M059J (cell line): ENCODE measurements around the gene WBP1. TPM values are rescaled to one million over a fixed set of nuclear protein-coding genes. Genes with fewer than 3 reads are reported as not detected.

Source experiments
- DNase-seq: peaks from one replicate; pipeline ENCODE4 v3.0.0-alpha.2; 2012; ENCODE audit warnings: low read depth
- total RNA-seq: library from RNA; depleted of rRNA; stranded (reverse); fragments of >200 nt; shearing (Covaris generic); gene quantifications from 2 replicates; pipeline ENCODE4 v1.2.3, GENCODE V29; 2014; rRNA removed

WBP1 gene
- total RNA-seq, 1 experiment from 2014 or later = 55.7 TPM

DNA sequence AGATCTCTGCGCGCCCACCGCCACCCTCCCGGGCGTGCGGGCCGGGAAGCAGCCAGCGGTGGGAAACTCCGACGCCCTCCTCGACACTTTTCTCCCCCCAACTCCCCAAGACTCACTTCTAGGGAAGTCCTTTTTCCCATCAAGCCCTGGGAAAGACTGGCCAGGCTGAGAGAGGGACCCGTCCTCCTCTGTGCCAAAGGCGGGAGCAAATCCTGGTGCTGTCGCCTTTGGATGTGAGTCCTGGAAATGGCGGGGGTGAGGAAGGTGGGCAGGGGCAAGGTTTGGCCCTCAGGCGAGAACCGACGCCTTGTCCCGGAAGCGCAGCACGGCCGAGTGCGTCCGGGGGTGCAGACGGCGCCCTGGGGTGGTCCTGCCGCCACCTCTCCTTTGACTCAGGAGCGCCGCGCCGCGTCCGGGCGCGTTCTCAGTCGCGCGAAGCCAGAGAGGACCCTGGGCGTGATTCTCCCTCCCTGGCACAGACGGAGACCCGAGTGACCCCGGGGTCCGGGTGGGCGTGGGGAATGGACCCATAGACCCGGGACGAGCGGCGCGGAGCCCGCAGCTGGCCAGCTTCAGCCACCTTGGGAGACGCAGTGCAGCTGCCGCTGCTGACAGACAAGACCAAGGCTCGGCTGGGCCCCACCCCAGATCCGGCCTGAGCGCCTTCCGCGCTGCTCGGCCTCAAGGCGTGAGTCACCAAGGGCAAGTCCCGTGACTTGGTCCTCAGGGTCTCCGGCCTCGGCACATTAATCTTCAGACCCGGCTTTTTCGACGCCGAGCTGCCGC lies 44.7 kb downstream of the WBP1 start:
- DNase-seq = peak; percentile 73

DNA sequence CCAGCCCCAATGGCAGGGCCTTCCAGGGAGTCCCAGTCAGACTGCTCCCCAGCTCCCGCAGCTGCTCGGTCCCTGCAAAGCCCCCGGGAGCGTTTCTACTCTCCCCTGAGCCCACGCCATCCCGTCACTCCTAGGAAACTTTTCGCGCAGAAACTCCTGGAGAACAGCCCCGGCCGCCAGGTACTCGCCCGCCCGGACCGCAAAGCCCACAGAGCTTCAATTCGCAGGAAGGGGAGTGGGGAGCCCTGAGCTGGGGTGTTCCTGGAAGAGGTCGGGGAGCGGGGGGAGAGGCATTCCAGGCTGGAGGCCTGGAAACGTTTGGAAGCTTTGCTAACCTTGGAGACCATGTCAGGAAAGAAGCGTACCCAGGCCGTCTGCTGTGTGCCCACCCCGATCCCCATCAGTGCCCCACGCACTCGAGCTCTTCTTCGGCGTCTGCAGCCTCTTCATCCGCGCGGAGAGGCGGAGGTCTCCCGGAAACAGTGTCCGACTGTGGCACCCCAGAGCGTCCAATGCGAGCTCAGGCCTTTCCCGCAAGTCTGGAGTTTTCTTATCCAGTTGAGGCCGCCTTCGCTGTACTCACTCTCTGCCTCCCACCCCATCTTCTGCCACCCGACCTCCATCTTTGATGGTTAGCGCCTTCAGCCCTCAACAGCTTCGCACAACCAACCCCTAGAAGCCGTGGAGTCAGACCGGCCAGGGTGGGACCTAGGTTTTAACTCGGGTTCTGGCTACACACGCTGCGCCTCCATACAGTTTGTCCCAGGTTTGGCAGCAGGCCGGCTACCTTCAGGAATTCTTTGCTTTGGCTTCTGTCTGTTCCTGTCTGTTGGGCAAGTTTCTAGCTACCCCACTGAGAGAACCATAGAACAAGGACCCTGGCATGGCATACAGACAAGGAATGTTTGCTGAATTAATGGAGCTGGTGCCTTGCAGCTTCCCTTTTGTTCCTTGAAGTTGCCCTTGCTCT lies 45.6 kb downstream of the WBP1 start:
- no peak for DNase-seq

DNA sequence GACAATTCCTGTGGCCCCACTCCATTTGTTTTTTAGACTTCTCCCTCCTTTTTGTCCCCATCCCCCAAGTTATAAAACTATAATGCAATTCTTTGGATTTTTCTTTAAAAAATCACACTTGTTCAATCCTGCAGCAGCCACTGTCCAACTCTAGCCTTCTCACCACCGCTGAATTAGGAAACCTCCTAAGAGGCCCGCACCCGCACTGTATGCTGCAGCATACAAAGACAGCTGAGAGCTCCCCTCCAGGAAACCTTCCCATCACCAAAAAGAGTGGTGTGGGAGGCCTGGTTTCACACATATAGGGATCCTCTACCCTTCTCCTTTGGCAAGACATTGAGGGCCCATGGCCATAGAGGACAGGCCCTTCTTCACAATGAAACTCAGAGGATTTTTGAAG lies 46.4 kb downstream of the WBP1 start:
- no peak for DNase-seq

DNA sequence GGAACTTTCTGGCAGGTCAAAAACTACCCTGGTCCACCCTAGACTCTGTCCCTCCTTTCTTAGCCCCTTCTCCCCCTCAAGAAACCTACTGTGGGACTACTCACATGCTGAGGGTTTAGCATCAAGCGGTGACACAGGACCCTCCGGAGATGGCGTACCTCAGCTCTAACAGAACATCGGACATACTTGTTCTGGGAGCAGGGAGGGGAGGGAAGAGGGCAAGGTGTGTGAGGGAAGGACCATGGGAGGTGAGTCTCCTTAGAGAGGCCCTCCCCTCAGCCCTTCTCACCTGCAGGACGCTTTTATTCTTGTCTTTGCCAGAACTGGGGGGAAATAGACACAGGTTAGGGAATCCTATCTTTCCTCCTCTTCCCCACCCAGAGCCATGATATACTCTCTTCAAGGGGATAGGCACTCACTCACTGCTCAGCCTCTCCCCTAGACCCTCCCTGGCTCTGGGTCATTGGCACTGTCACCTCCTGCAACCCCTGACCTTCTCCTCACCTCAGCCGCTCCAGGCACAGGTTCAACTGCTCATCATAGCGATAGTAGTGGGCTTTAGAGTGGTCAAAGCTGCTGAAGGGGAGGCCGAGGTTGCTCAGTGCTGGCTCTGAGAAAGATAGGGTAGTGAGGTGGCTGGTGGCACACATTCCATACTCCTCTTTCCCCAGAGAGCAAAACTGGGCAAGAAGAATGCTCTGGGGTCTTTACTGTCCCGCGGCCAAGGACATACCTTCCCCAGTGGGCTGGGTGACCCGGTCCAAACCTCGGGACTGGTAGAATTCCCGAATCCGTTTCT lies 47.4 kb downstream of the WBP1 start:
- no peak for DNase-seq

DNA sequence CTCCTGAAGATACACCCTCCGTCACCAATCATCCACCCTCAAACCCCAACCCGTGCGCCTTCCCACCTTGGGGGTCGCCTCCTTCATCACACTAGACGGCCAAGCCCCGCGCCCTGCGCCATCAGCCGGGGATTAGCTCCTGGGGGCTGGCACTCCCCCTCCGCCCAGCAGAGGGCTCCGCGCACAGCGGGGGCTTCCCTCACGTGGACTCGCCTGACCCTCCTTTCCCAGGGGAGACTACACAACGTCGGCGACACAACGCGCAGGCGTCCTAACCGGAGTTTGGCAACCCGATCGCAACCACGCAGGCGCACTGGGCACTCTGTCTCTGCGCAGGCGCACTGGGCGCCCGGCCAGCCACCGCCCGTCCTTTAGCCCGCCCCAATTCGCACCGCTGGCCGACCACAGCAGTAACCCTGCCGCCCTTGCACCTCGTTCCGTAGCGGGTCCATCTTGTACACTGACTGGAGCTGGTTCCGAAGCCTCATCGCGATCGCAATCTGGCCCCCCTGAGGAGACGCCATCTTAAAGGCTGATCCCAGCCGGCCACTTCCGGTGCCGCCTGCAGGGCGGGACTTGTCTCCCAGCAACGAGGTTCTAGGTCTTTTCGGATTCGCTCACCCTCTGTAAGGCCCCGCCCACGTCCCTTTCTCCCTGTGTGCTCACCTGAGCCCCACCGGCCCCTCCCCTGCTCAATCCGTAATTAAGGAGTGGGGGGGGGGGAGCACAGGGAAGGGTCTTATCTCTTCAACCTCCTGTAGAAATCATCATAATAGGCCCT lies 49.1 kb downstream of the WBP1 start, which contains the start of gene PCGF1:
Gene PCGF1, minus strand, starts transcription at position 551 of the 781 bp plus-strand sequence. Its CDS starts 27 bp downstream, at position 524.
- DNase-seq = peak; percentile 97

DNA sequence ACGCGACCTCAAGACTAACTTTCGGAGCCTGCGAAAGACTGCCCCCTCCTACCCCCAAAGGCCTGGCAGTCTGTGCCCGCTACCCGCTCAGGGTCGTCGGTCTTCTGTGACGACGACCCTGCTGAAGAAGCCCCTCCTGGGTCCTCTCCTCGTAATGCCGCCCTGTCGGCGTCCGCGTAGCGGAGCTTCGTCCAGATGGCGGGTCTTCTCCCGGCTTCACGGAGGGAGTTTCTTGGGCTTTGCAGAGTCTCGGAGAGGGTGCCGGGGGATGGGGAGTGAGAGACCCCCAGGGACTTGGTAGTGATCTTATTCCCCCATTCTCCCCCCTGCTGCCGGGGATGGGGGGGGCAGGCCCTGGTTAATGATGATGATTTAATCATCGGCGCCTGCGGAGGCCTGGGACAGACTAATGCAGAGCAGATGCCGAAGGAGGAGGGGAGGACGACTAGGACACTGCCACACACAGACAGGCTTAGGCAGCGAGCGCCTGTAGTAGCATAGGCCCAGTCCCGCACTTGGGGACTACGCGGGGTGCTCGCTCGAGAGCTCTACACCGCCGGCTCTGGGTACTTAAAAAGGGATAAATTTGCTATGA lies 49.8 kb downstream of the WBP1 start:
- DNase-seq = peak; percentile 18

DNA sequence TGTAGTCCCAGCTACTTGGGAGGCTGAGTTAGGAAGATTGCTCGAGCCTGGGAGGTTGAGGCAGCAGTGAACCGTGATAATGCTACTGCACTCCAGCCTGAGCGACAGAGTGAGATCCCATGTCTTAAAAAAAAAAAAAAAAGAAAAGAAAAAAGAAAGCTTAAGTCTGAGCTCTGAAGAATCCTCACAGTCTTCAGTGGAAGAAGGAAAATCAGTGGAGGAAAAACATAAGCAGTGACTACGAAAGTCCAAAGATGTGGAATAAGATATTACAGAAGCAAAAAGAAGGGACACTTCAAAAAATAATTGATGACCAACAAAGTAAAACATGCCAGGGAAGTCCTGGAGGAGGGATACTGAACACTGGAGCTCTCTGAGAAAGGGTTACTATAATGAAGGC lies 52.0 kb downstream of the WBP1 start:
- DNase-seq = no peak

Other genes starting within 250 kb of the WBP1 start
- gene SLC4A5, start 115.0 kb upstream of the WBP1 start, total RNA-seq = 0.02 TPM in 1 of 2 replicates, not detected in the other
- gene DCTN1, start 78.1 kb upstream of the WBP1 start, total RNA-seq = 51.5 and 87.0 TPM in 2 replicates
- 0.57 and 1.6 TPM in 2 replicates for gene C2orf81, start 36.8 kb upstream of the WBP1 start, total RNA-seq
- gene WDR54, start 36.7 kb upstream of the WBP1 start, total RNA-seq = 60.2 and 64.7 TPM in 2 replicates
- 10.5 and 12.1 TPM in 2 replicates for gene RTKN, start 16.5 kb upstream of the WBP1 start, total RNA-seq
- gene INO80B, start 3.4 kb upstream of the WBP1 start, total RNA-seq = 7.8 and 27.8 TPM in 2 replicates
- 52.1 and 77.3 TPM in 2 replicates for gene MOGS, start 6.9 kb downstream of the WBP1 start, total RNA-seq
- gene MRPL53, start 14.2 kb downstream of the WBP1 start, total RNA-seq = 38.0 and 38.2 TPM in 2 replicates
- gene CCDC142, start 24.6 kb downstream of the WBP1 start, total RNA-seq = 7.8 TPM in 2 replicates
- 10.0 and 13.6 TPM in 2 replicates for gene TTC31, start 24.6 kb downstream of the WBP1 start, total RNA-seq
- gene LBX2, start 41.2 kb downstream of the WBP1 start, total RNA-seq = 0.10 and 1.6 TPM in 2 replicates
- gene PCGF1, start 49.3 kb downstream of the WBP1 start, total RNA-seq = 28.9 and 31.3 TPM in 2 replicates
- gene TLX2, start 56.0 kb downstream of the WBP1 start, total RNA-seq = 0.10 and 0.34 TPM in 2 replicates
- gene DQX1, start 67.8 kb downstream of the WBP1 start, total RNA-seq = not detected in 2 replicates
- 115 and 119 TPM in 2 replicates for gene AUP1, start 71.3 kb downstream of the WBP1 start, total RNA-seq
- 29.4 and 32.0 TPM in 2 replicates for gene HTRA2, start 71.5 kb downstream of the WBP1 start, total RNA-seq
- 43.9 and 66.9 TPM in 2 replicates for gene LOXL3, start 95.5 kb downstream of the WBP1 start, total RNA-seq
- gene DOK1, start 96.3 kb downstream of the WBP1 start, total RNA-seq = 7.5 and 13.3 TPM in 2 replicates
- gene M1AP, start 189.9 kb downstream of the WBP1 start, total RNA-seq = not detected in 2 replicates
- 7.3 and 7.6 TPM in 2 replicates for gene SEMA4F, start 195.8 kb downstream of the WBP1 start, total RNA-seq